ENCODE data around the gene SIK3.
"Not testable (repeated sequence)": the region's sequence is repeated elsewhere in the genome, so short reads cannot be mapped to it uniquely, and the experiment has no call there.

SIK3 gene

DNA sequence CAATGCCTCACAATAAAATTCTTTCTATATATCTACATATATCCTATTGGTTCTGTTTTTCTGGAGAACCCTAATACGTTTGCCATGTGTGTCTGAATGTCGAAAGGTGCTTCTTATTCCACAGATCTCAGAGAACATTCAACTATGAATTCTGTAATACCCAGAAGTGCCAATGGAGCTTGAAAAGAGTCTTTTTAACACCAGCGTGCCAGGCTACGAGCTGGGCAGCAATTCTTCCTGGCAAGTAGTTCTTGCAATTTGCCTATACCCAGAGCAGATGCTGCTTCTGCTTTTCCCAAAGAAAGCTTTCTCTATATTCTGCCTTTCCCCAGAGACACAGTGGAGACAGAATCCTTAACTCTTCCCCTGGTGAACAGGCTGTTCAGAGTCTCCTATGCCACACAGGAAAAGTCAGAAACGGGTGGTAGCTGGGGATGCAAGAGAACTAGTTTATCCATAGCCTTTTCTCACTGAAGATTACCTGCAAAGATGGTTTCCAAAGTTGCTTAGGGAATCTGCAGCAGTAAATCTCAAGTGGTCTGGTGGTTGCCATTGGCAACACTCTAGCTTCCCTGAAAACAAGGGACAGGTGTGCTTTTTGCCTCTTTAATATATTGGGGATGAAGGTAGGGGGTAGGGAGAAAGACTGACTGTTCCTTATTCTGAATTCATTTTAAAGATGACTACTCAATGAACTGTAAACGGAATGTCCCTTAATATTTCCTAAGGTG, 29.1 kb upstream of the SIK3 start:
- H3K4me3 ChIP-seq (ENCODE audit: low read depth, low read length) = no peak overlapping the region
- POLR2A ChIA-PET = interaction anchor here (0.7 kb wide), 1 partner anchor 372 kb away, joined by 3 read pairs; no protein-coding TSS in a partner anchor
- no peak for TF ChIP-seq CTCF (IDR thresholded peaks at IDR 0.05; ENCODE audit: insufficient read depth, low read length, missing control alignments)
- CTCF ChIA-PET = interaction anchor here (1.2 to 2.2 kb wide), 3 partner anchors 104 to 392 kb away, joined by 3 to 11 read pairs (median 4); partner anchors contain the start of gene APOA5
- no peak for DNase-seq (ENCODE audit: low read depth, low spot score)

DNA sequence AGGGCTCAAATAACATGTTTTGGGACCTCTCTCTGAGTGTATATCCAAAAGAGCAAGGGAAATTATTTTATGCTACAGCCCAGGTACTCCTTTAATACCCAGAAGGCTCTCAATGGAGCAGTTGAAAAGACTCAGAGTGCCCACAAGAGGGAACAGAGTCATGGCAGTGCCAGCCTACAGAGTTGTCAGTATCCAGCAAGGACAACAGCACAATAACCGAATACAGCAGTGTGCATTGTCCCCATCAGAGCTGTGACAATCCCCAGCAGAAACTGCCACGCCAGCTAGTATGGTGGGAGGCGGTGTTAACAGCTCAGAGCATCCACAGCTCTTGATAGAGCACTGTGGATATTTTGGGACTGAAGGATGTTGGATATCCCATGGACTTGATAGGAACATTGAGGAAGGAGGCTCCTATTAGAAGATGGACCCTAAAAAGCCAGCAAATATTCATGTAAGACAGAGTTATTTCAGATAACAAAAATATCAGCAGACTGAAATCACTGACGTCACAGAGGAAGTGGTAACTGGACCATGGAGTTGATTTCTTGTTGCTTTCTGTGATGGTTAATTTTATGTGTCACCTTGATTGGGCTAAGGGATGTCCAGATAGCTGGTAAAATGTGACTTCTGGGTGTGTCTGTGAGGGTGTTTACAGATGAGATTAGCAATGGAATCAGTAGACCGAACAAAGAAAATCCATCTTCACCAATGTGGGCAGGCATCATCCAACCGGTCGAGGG, 28.2 kb upstream of the SIK3 start:
- H3K4me3 ChIP-seq (ENCODE audit: low read depth, low read length) = no peak overlapping the region
- ChIA-PET POLR2A (no interaction called here), CTCF (interaction anchor here (1.4 to 2.2 kb wide), 3 partner anchors 21 to 337 kb away, joined by 3 to 11 read pairs (median 8); partner anchors contain the start of gene APOA5)
- no peak for DNase-seq (ENCODE audit: low read depth, low spot score)
- no peak for TF ChIP-seq CTCF (IDR thresholded peaks at IDR 0.05; ENCODE audit: insufficient read depth, low read length, missing control alignments)

GRCh38 chr11:117122556-117122955, 24.3 kb upstream of the SIK3 start:
- no peak for DNase-seq (ENCODE audit: low read depth, low spot score)
- H3K4me3 ChIP-seq (ENCODE audit: low read depth, low read length) = no peak overlapping the region
- POLR2A ChIA-PET = interaction anchor here (0.6 kb wide), 1 partner anchor 80 kb away, joined by 3 read pairs; no protein-coding TSS in a partner anchor
- TF ChIP-seq CTCF (IDR thresholded peaks at IDR 0.05; ENCODE audit: insufficient read depth, low read length, missing control alignments) = no peak
- CTCF ChIA-PET = interaction anchor here (0.8 to 1.9 kb wide), 4 partner anchors 12 to 104 kb away, joined by 3 to 13 read pairs (median 4); no protein-coding TSS in a partner anchor

DNA sequence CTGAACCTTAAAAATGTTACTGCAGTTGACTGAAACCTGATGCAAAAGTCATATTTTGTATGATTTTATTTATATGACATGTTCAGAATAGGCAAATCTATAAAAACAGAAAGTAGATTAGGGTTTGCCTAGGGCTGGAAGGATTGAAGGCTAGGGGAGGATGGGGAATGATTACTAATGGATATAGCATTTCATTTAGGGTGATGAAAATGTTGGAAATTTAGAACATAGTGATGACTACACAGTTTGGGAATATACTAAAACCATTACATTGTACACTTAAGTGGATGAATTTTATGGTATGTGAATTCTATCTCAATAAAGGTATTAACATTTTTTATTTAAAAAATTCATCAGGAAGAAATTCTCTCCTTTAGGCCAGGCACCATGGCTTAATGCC, 22.9 kb upstream of the SIK3 start:
- CTCF ChIA-PET = interaction anchor here (1.3 kb wide), 1 partner anchor 14 kb away, joined by 3 read pairs; no protein-coding TSS in a partner anchor
- POLR2A ChIA-PET = no interaction called here
- H3K4me3 ChIP-seq (ENCODE audit: low read depth, low read length) = no peak overlapping the region
- DNase-seq (ENCODE audit: low read depth, low spot score) = no peak
- TF ChIP-seq CTCF (IDR thresholded peaks at IDR 0.05; ENCODE audit: insufficient read depth, low read length, missing control alignments) = no peak

DNA sequence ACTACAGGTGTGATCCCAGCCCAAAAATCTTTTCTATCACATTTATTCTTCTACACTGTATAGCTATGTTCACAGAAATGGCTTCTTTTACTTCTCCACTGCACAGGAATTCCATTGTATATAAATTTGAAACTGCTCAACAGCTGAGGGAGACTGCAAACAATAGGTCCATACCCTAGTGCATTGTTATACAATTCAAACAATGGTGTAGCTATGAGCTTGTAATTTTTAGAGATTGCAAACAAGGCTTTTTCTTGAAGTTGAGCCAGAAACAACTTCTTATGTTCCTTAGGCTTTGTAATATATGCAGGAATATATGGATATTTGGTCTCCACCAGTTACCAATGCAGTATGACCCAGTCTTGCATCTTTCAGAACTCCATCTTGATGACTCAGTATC, 19.5 kb upstream of the SIK3 start:
- H3K4me3 ChIP-seq (ENCODE audit: low read depth, low read length) = no peak overlapping the region
- CTCF ChIA-PET = interaction anchor here (1.0 to 6.0 kb wide), 5 partner anchors 11 to 327 kb away, joined by 3 to 35 read pairs (median 7); partner anchors contain the start of genes APOA5 and SIK3
- POLR2A ChIA-PET = no interaction called here
- no peak for TF ChIP-seq CTCF (IDR thresholded peaks at IDR 0.05; ENCODE audit: insufficient read depth, low read length, missing control alignments)
- DNase-seq (ENCODE audit: low read depth, low spot score) = no peak

- POLR2A ChIA-PET; DNase-seq (ENCODE audit: low read depth, low spot score); H3K4me3 ChIP-seq (ENCODE audit: low read depth, low read length): not testable (repeated sequence)
- CTCF ChIA-PET = interaction anchor here (1.2 to 3.4 kb wide), 2 partner anchors 8 to 323 kb away, joined by 3 to 13 read pairs; partner anchors contain the start of gene APOA5
These were observed 14.7 kb upstream of the SIK3 start for GRCh38 chr11:117112939-117113338.

DNA sequence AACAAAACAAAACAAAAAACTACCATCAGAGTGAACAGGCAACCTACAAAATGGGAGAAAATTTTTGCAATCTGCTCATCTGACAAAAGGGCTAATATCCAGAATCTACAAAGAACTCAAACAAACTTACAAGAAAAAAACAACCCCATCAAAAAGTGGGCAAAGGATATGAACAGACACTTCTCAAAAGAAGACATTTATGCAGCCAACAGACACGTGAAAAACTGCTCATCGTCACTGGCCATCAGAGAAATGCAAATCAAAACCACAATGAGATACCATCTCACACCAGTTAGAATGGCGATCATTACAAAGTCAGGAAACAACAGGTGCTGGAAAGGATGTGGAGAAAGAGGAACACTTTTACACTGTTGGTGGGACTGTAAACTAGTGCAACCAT, 14.3 kb upstream of the SIK3 start:
- CTCF ChIA-PET = interaction anchor here (20.8 kb wide), 1 partner anchor 321 kb away, joined by 472 read pairs; the partner anchor contains the start of genes APOA5 and ZPR1
- H3K4me3 ChIP-seq (ENCODE audit: low read depth, low read length); DNase-seq (ENCODE audit: low read depth, low spot score); POLR2A ChIA-PET: not testable (repeated sequence)

Data from AG04449 (cell line).